Measurements from ENCODE around the gene TEX35. TPM values are rescaled to one million over a fixed set of nuclear protein-coding genes. Genes with fewer than 3 reads are reported as not detected.

Gene TEX35
- total RNA-seq, 1 experiment from 2014 or later, result not detected

- intact Hi-C loops (cut with micrococcal nuclease; ENCODE audit: unreplicated experiment), result no loop called here
- Histone ChIP-seq H3K79me2 (ENCODE audit: low read depth) (no peaks in the 10 kb centered on the region), H3K27ac (no peak overlapping the region), H2AFZ (no peak overlapping the region), H3K4me2 (no peak overlapping the region), H3K27me3 (ENCODE audit: insufficient read depth, low read depth) (no peaks in the 10 kb centered on the region), H3K4me3 (no peak overlapping the region), H3K9me3 (ENCODE audit: insufficient read depth, low read depth) (no peaks in the 10 kb centered on the region), H3K9me2 (ENCODE audit: insufficient read depth) (no peaks in the 10 kb centered on the region), H3K36me3 (ENCODE audit: low read depth) (no peaks in the 10 kb centered on the region), H3K4me1 (replicated peaks; ENCODE audit: insufficient read depth) (no peaks in the 10 kb centered on the region), H4K20me1 (ENCODE audit: insufficient read depth) (no peaks in the 10 kb centered on the region), H3F3A (ENCODE audit: insufficient read depth, low read depth) (no peaks in the 10 kb centered on the region)
- no peak for DNase-seq
- ChIA-PET CTCF (no interaction called here), POLR2A (ENCODE audit: unreplicated experiment) (no interaction called here)
- no TSS peak for BruUV-seq (replicated peaks)
- no peak for TF ChIP-seq EZH2 (IDR thresholded peaks at IDR 0.05; ENCODE audit: low read depth)
- TF ChIP-seq CTCF (conservative IDR thresholded peaks at IDR 0.05), result no peak
Measured at GRCh38 chr1:178564783-178565180, 51.9 kb downstream of the TEX35 start.

DNA sequence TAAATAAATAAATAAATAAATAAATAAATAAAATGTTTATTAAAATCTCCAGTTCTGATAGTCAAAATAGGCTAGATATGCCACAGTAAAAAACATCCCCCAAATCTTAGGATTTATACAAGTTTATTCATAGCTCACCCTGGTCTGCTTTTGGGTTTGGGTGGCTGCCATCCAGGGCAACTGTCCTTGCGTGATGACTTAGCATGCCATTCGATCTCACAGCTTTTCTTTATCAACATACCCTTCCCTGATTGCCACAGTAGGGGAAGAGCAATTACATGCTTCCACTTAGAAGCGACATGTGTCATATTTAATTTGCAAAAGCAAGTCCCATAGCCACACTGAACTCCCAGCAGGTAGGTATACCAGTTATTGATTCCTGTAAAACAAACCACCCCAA is 52.7 kb downstream of the TEX35 start:
- Histone ChIP-seq H4K20me1 (ENCODE audit: insufficient read depth) (no peaks in the 10 kb centered on the region), H3K9me2 (ENCODE audit: insufficient read depth) (no peaks in the 10 kb centered on the region), H3K9me3 (ENCODE audit: insufficient read depth, low read depth) (no peaks in the 10 kb centered on the region), H3K4me2 (no peak overlapping the region), H3K4me1 (replicated peaks; ENCODE audit: insufficient read depth) (no peaks in the 10 kb centered on the region), H3K27me3 (ENCODE audit: insufficient read depth, low read depth) (no peaks in the 10 kb centered on the region), H2AFZ (no peak overlapping the region), H3K4me3 (no peak overlapping the region), H3F3A (ENCODE audit: insufficient read depth, low read depth) (no peaks in the 10 kb centered on the region), H3K36me3 (ENCODE audit: low read depth) (no peaks in the 10 kb centered on the region), H3K27ac (no peak overlapping the region), H3K79me2 (ENCODE audit: low read depth) (no peaks in the 10 kb centered on the region)
- no TSS peak for BruUV-seq (replicated peaks)
- POLR2A ChIA-PET (ENCODE audit: unreplicated experiment), result no interaction called here
- CTCF ChIA-PET, result no interaction called here
- no peak for DNase-seq
- TF ChIP-seq EZH2 (IDR thresholded peaks at IDR 0.05; ENCODE audit: low read depth), result no peak
- TF ChIP-seq CTCF (conservative IDR thresholded peaks at IDR 0.05), result no peak
- intact Hi-C loops (cut with micrococcal nuclease; ENCODE audit: unreplicated experiment), result no loop called here

DNA sequence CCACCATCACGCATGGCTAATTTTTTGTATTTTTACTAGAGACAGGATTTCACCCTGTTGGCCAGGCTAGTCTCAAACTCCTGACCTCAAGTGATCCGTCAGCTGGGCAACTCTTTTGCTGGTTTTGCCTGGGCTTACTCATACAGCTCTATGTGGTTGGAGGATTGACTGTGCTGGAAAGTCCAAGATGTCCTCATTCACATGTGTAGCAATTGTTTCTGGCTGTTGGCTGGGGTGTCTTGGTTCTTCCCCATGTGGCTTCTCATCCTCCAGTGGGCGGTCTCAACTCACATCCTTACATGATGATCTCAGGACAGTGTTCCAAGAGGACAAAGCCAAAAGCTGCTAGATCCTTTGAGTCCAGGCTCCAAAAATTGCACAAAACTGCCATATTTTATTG is 53.3 kb downstream of the TEX35 start:
- no peaks in the 10 kb centered on the region for H3F3A ChIP-seq (ENCODE audit: insufficient read depth, low read depth)
- no peaks in the 10 kb centered on the region for H3K4me1 ChIP-seq (replicated peaks; ENCODE audit: insufficient read depth)
- H3K4me2 ChIP-seq, result no peak overlapping the region
- no TSS peak for BruUV-seq (replicated peaks)
- no peaks in the 10 kb centered on the region for H3K36me3 ChIP-seq (ENCODE audit: low read depth)
- no peak overlapping the region for H2AFZ ChIP-seq
- H3K4me3 ChIP-seq, result no peak overlapping the region
- no peaks in the 10 kb centered on the region for H3K79me2 ChIP-seq (ENCODE audit: low read depth)
- TF ChIP-seq EZH2 (IDR thresholded peaks at IDR 0.05; ENCODE audit: low read depth) (no peak), CTCF (conservative IDR thresholded peaks at IDR 0.05) (no peak)
- H4K20me1 ChIP-seq (ENCODE audit: insufficient read depth), result no peaks in the 10 kb centered on the region
- DNase-seq, result no peak
- ChIA-PET CTCF (no interaction called here), POLR2A (ENCODE audit: unreplicated experiment) (no interaction called here)
- no peaks in the 10 kb centered on the region for H3K9me2 ChIP-seq (ENCODE audit: insufficient read depth)
- intact Hi-C loops (cut with micrococcal nuclease; ENCODE audit: unreplicated experiment), result no loop called here
- H3K9me3 ChIP-seq (ENCODE audit: insufficient read depth, low read depth), result no peaks in the 10 kb centered on the region
- H3K27me3 ChIP-seq (ENCODE audit: insufficient read depth, low read depth), result no peaks in the 10 kb centered on the region
- H3K27ac ChIP-seq, result no peak overlapping the region
